Measurements from ENCODE around the gene ZNF655.

Gene ZNF655

GRCh38 chr7:99558306-99559174, at the start of gene ZNF655:
Gene ZNF655 (plus strand): TSS chr7:99558642. CDS start chr7:99560560, 1,918 bp downstream.
- peak within 1 kb of the TSS; percentile 92 for H3K27ac ChIP-seq
- ChIA-PET POLR2A (ENCODE audit: low non-redundant PET) (interaction anchor here (0.6 to 0.7 kb wide), 3 partner anchors 42 to 281 kb away, joined by 3 to 4 read pairs (median 3); partner anchors contain the start of gene ZNF394), CTCF (interaction anchor here (0.6 kb wide), 2 partner anchors 24 to 429 kb away, joined by 3 to 5 read pairs; no protein-coding TSS in a partner anchor)
- peak; percentile 88 for DNase-seq (ENCODE audit: low spot score)
- no peak for TF ChIP-seq CTCF (conservative IDR thresholded peaks at IDR 0.05; ENCODE audit: low read depth)

GRCh38 chr7:99514050-99514449, 44.4 kb upstream of the ZNF655 start:
- H3K27ac ChIP-seq = peak overlapping the region; percentile 42
- ChIA-PET POLR2A (ENCODE audit: low non-redundant PET) (no interaction called here), CTCF (no interaction called here)
- TF ChIP-seq CTCF (conservative IDR thresholded peaks at IDR 0.05; ENCODE audit: low read depth) = no peak
- peak; percentile 22 for DNase-seq (ENCODE audit: low spot score)

- ChIA-PET POLR2A (ENCODE audit: low non-redundant PET) (no interaction called here), CTCF (interaction anchor here (0.7 kb wide), 1 partner anchor 620 kb away, joined by 3 read pairs; no protein-coding TSS in a partner anchor)
- DNase-seq (ENCODE audit: low spot score) = no peak
- no peak overlapping the region for H3K27ac ChIP-seq
- no peak for TF ChIP-seq CTCF (conservative IDR thresholded peaks at IDR 0.05; ENCODE audit: low read depth)
Observed at GRCh38 chr7:99521399-99521798, 37.0 kb upstream of the ZNF655 start.

- TF ChIP-seq CTCF (conservative IDR thresholded peaks at IDR 0.05; ENCODE audit: low read depth) = no peak; the same call in none of the 2 replicates
- DNase-seq (ENCODE audit: low spot score) = no peak
- POLR2A ChIA-PET (ENCODE audit: low non-redundant PET) = no interaction called here
- no peak overlapping the region for H3K27ac ChIP-seq
- CTCF ChIA-PET = interaction anchor here (0.5 to 1.2 kb wide), 5 partner anchors 11 to 325 kb away, joined by 3 to 5 read pairs (median 3); no protein-coding TSS in a partner anchor
Observed at GRCh38 chr7:99525713-99526440, 32.6 kb upstream of the ZNF655 start.

- no peak for TF ChIP-seq CTCF (conservative IDR thresholded peaks at IDR 0.05; ENCODE audit: low read depth)
- POLR2A ChIA-PET (ENCODE audit: low non-redundant PET) = no interaction called here
- H3K27ac ChIP-seq = no peak overlapping the region
- CTCF ChIA-PET = interaction anchor here (0.6 to 0.7 kb wide), 3 partner anchors 13 to 514 kb away, joined by 3 to 7 read pairs (median 5); no protein-coding TSS in a partner anchor
- no peak for DNase-seq (ENCODE audit: low spot score)
Observed at GRCh38 chr7:99531354-99531765, 27.1 kb upstream of the ZNF655 start.

- CTCF ChIA-PET = interaction anchor here (0.6 kb wide), 2 partner anchors 412 to 464 kb away, joined by 4 read pairs; no protein-coding TSS in a partner anchor
- H3K27ac ChIP-seq = no peak overlapping the region
- DNase-seq (ENCODE audit: low spot score) = no peak
- POLR2A ChIA-PET (ENCODE audit: low non-redundant PET) = no interaction called here
- TF ChIP-seq CTCF (conservative IDR thresholded peaks at IDR 0.05; ENCODE audit: low read depth) = no peak
Observed at GRCh38 chr7:99535667-99536066, 22.8 kb upstream of the ZNF655 start.
